Measurements from ENCODE around the gene PIK3C2B.

Gene PIK3C2B

DNA sequence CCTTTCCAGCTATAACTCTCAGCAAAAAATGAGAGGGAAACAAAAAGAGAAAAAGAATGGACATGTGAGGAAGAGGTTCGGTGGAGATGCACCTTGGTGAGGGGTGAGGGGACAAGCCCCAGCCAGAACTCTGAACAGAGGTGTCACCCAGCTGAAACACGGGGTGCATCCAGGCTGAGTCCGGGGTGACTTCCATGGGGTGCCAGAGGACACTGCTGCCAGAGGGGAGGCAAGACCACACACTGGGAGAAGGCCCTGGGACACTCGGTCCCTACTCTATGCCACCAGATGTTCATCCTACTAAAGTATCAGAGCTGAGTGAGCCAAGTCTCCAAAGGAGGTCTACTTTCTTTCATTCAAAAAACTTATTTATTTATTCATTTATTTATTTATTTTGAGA is 46.9 kb downstream of the PIK3C2B start:
- TF ChIP-seq, protein P1, sequence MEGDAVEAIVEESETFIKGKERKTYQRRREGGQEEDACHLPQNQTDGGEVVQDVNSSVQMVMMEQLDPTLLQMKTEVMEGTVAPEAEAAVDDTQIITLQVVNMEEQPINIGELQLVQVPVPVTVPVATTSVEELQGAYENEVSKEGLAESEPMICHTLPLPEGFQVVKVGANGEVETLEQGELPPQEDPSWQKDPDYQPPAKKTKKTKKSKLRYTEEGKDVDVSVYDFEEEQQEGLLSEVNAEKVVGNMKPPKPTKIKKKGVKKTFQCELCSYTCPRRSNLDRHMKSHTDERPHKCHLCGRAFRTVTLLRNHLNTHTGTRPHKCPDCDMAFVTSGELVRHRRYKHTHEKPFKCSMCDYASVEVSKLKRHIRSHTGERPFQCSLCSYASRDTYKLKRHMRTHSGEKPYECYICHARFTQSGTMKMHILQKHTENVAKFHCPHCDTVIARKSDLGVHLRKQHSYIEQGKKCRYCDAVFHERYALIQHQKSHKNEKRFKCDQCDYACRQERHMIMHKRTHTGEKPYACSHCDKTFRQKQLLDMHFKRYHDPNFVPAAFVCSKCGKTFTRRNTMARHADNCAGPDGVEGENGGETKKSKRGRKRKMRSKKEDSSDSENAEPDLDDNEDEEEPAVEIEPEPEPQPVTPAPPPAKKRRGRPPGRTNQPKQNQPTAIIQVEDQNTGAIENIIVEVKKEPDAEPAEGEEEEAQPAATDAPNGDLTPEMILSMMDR (conservative IDR thresholded peaks at IDR 0.05; ENCODE audit: low read length) = no peak
- no peak for TF ChIP-seq EZH2phosphoT487 (IDR thresholded peaks at IDR 0.05; ENCODE audit: borderline replicate concordance)
- peaks cover 33% of the 10 kb centered on the region for H3K4me1 ChIP-seq (ENCODE audit: insufficient read depth, low read length, poor library complexity, severe bottlenecking)
- no peaks in the 10 kb centered on the region for H3K79me2 ChIP-seq (ENCODE audit: insufficient read depth, low read length)
- H3K27me3 ChIP-seq (ENCODE audit: insufficient read depth, low read length, poor library complexity, severe bottlenecking) = no peaks in the 10 kb centered on the region
- no peaks in the 10 kb centered on the region for H3K9me2 ChIP-seq (replicated peaks; ENCODE audit: low read depth, low read length)
- H3K4me3 ChIP-seq (ENCODE audit: low read length, poor library complexity, severe bottlenecking) = no peak overlapping the region
- no peak overlapping the region for H2AFZ ChIP-seq (ENCODE audit: low read length)
- peaks cover 3% of the 10 kb centered on the region for H4K20me1 ChIP-seq (ENCODE audit: insufficient read depth, low read length, poor library complexity, severe bottlenecking)
- H3F3A ChIP-seq (ENCODE audit: low read depth) = no peaks in the 10 kb centered on the region
- no peak overlapping the region for H3K9ac ChIP-seq (ENCODE audit: low read depth, low read length, poor library complexity, severe bottlenecking)
- H3K9me3 ChIP-seq (ENCODE audit: insufficient read depth, low read depth, low read length) = no peaks in the 10 kb centered on the region
- H3K36me3 ChIP-seq (ENCODE audit: insufficient read depth, low read length) = peaks cover 73% of the 10 kb centered on the region; the same call in 1 of the 2 replicates
- H3K4me2 ChIP-seq (ENCODE audit: low read depth, low read length, poor library complexity, severe bottlenecking) = no peak overlapping the region

DNA sequence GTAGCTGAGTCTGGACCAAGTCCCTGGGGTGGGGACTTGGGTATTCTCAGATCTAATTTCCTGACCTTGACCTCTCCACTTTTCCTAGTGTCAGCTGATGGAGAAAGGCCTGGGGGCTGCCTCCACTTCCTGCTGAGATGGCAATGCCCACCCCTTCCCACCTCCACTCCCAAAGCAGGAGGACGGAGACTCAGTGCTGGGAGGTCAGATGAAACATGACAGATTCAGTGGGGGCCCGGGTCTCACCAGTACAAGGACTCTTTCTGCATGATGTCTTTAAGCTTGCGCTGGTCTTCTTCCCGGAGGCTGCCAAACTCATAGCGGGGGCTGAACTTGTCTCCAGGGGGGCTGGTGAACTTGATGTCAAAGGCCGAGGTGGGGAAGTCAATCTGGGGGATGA is 47.4 kb downstream of the PIK3C2B start:
- H3K27me3 ChIP-seq (ENCODE audit: insufficient read depth, low read length, poor library complexity, severe bottlenecking) = no peaks in the 10 kb centered on the region
- no peak overlapping the region for H3K4me3 ChIP-seq (ENCODE audit: low read length, poor library complexity, severe bottlenecking)
- H3K79me2 ChIP-seq (ENCODE audit: insufficient read depth, low read length) = no peaks in the 10 kb centered on the region
- H3K4me1 ChIP-seq (ENCODE audit: insufficient read depth, low read length, poor library complexity, severe bottlenecking) = peaks cover 33% of the 10 kb centered on the region
- peaks cover 3% of the 10 kb centered on the region for H4K20me1 ChIP-seq (ENCODE audit: insufficient read depth, low read length, poor library complexity, severe bottlenecking)
- H3K36me3 ChIP-seq (ENCODE audit: insufficient read depth, low read length) = peaks cover 77% of the 10 kb centered on the region; the same call in 1 of the 2 replicates
- no peaks in the 10 kb centered on the region for H3F3A ChIP-seq (ENCODE audit: low read depth)
- H3K9me3 ChIP-seq (ENCODE audit: insufficient read depth, low read depth, low read length) = no peaks in the 10 kb centered on the region
- no peaks in the 10 kb centered on the region for H3K9me2 ChIP-seq (replicated peaks; ENCODE audit: low read depth, low read length)
- H2AFZ ChIP-seq (ENCODE audit: low read length) = no peak overlapping the region
- H3K4me2 ChIP-seq (ENCODE audit: low read depth, low read length, poor library complexity, severe bottlenecking) = no peak overlapping the region
- TF ChIP-seq, protein P1 (conservative IDR thresholded peaks at IDR 0.05; ENCODE audit: low read length) = no peak
- TF ChIP-seq EZH2phosphoT487 (IDR thresholded peaks at IDR 0.05; ENCODE audit: borderline replicate concordance) = no peak
- no peak overlapping the region for H3K9ac ChIP-seq (ENCODE audit: low read depth, low read length, poor library complexity, severe bottlenecking)

- H3K79me2 ChIP-seq (ENCODE audit: insufficient read depth, low read length) = no peaks in the 10 kb centered on the region
Measured at GRCh38 chr1:204446413-204447111, 48.0 kb downstream of the PIK3C2B start.

More at GRCh38 chr1:204446413-204447111, 48.0 kb downstream of the PIK3C2B start:
- Histone ChIP-seq H3K9ac (ENCODE audit: low read depth, low read length, poor library complexity, severe bottlenecking) (peak overlapping the region; percentile 37), H2AFZ (ENCODE audit: low read length) (no peak overlapping the region), H4K20me1 (ENCODE audit: insufficient read depth, low read length, poor library complexity, severe bottlenecking) (peaks cover 3% of the 10 kb centered on the region), H3F3A (ENCODE audit: low read depth) (no peaks in the 10 kb centered on the region), H3K9me2 (replicated peaks; ENCODE audit: low read depth, low read length) (no peaks in the 10 kb centered on the region), H3K4me1 (ENCODE audit: insufficient read depth, low read length, poor library complexity, severe bottlenecking) (peaks cover 33% of the 10 kb centered on the region), H3K27me3 (ENCODE audit: insufficient read depth, low read length, poor library complexity, severe bottlenecking) (no peaks in the 10 kb centered on the region), H3K4me2 (ENCODE audit: low read depth, low read length, poor library complexity, severe bottlenecking) (no peak overlapping the region), H3K4me3 (ENCODE audit: low read length, poor library complexity, severe bottlenecking) (no peak overlapping the region), H3K36me3 (ENCODE audit: insufficient read depth, low read length) (peaks cover 79% of the 10 kb centered on the region; the same call in 1 of the 2 replicates), H3K9me3 (ENCODE audit: insufficient read depth, low read depth, low read length) (no peaks in the 10 kb centered on the region)
- TF ChIP-seq, protein P1 (conservative IDR thresholded peaks at IDR 0.05; ENCODE audit: low read length) = peak; percentile 73
- TF ChIP-seq EZH2phosphoT487 (IDR thresholded peaks at IDR 0.05; ENCODE audit: borderline replicate concordance) = no peak
